Right lobe of liver (tissue), 6 donors: Measurements from ENCODE around the gene TRAPPC3L. TPM values are rescaled to one million over a fixed set of nuclear protein-coding genes. Genes with fewer than 3 reads are reported as not detected.

Source experiments
- ATAC-seq, 4 donors: fragments of 200-7000 bp; cut with Tn5 transposase; one replicate each; pipeline ENCODE4 v1.9.1; 2020; ENCODE audit warnings: mild to moderate bottlenecking in 4 of 4, moderate library complexity in 4 of 4
- DNase-seq, 3 donors: peaks; one replicate each; pipeline ENCODE4 v3.0.0-alpha.2; 2020
- H3K27ac ChIP-seq, 3 donors: fragments of 200-600 bp; one replicate each; pipeline ENCODE4 v1.8.0; 2022
- H3K27me3 ChIP-seq, 2 donors: fragments of 200-600 bp; one replicate each; pipeline ENCODE4 v1.8.0; 2022
- H3K36me3 ChIP-seq, 4 donors: fragments of 200-600 bp; sonication (generic) in 1 of 4; one replicate each; pipeline versions ENCODE4 v1.5.1 to v1.8.0; 2017 to 2022; ENCODE audit warnings: control low read depth in 1 of 4
- H3K4me1 ChIP-seq, 4 donors: fragments of 200-600 bp; sonication (generic) in 1 of 4; one replicate each; pipeline versions ENCODE4 v1.5.1 to v1.8.0; 2017 to 2022; ENCODE audit warnings: control low read depth in 1 of 4
- H3K4me3 ChIP-seq, 3 donors: fragments of 200-600 bp; one replicate each; pipeline ENCODE4 v1.8.0; 2022
- H3K9me3 ChIP-seq, 4 donors: fragments of 200-600 bp; sonication (generic) in 1 of 4; one replicate each; pipeline versions ENCODE4 v1.5.1 to v1.8.0; 2017 to 2022; ENCODE audit warnings: control low read depth in 1 of 4
- CTCF ChIP-seq, 4 donors: fragments of 200-600 bp in 3 of 4; fragments of 450-650 bp in 1 of 4; IDR thresholded peaks; one replicate each; pipeline versions ENCODE4 v1.5.1 to v1.8.0; 2016 to 2022; ENCODE audit warnings: antibody characterized with exemption in 4 of 4, mild to moderate bottlenecking in 2 of 4
- POLR2A ChIP-seq: fragments of 450-650 bp; IDR thresholded peaks from one replicate; pipeline ENCODE4 v1.6.1; 2017; ENCODE audit warnings: antibody characterized with exemption, mild to moderate bottlenecking
- WGBS: methylation state at CpG from one replicate; pipeline ENCODE4 v1.1.6; 2018; ENCODE audit warnings: low coverage, low lambda C conversion rate; ENCODE audit not compliant: insufficient coverage; ENCODE audit errors: missing lambda C conversion rate; 5-methylcytosine and 5-hydroxymethylcytosine counted together
- intact Hi-C, 2 donors: fragments of 100-400 bp; cut with DNase I; formaldehyde crosslinking; loops; one replicate each; pipeline versions ENCODE4 v1.11.2 to v1.14.1; 2022
- total RNA-seq, 6 experiments: library from RNA; depleted of rRNA in 2 of 6; stranded (reverse); fragments of >200 nt in 2 of 6; fragmentation: NEBNext Ultra II Directional in 3 of 6; extraction: Animal tissue kit (Norgen Biotek cat#: 25700) in 3 of 6; gene quantifications; one replicate each; pipeline versions ENCODE4 v1.1.0 to v1.2.4, GENCODE V29; 2016 to 2023
- donor health status: DM: no; HTN: yes; CAD: no.
- donor health status: DM: no; HTN: no; CAD: no.
- donor health status: DM: no; HTN: no; CAD: no.
- donor health status: DM: no; HTN: yes; CAD: no.
- donor health status: DM: no; HTN: yes; CAD: no.

Gene TRAPPC3L
- total RNA-seq, 6 experiments from 2014 or later, result 0.12 to 0.17 TPM; not detected in 4

- intact Hi-C loops, result no loop called here
- peaks cover 0 to 11% (median 1%) of the 10 kb centered on the region in 4 donors for H3K4me1 ChIP-seq
- H3K9me3 ChIP-seq, result no peaks in the 10 kb centered on the region
- WGBS, result 56% methylated on average over 9 of the region's 42 CpGs
- no peak for TF ChIP-seq POLR2A
- TF ChIP-seq CTCF (IDR thresholded peaks at IDR 0.05), result no peak
- DNase-seq (peak in 2 of 3 donors; percentile 21 to 56), ATAC-seq (peak; percentile 18 to 56 (median 47))
- no peaks in the 10 kb centered on the region for H3K36me3 ChIP-seq
- H3K27ac ChIP-seq, result no peak overlapping the region
- peak overlapping the region in 1 of 3 donors; percentile 37 for H3K4me3 ChIP-seq
- no peaks in the 10 kb centered on the region for H3K27me3 ChIP-seq
These were observed 19.7 kb upstream of the TRAPPC3L start for GRCh38 chr6:116564921-116565872.

GRCh38 chr6:116564311-116564710 lies 18.8 kb upstream of the TRAPPC3L start:
- H3K4me1 ChIP-seq, result peaks cover 0 to 8% (median 0%) of the 10 kb centered on the region in 4 donors
- H3K27ac ChIP-seq, result no peak overlapping the region
- H3K36me3 ChIP-seq, result no peaks in the 10 kb centered on the region
- DNase-seq (no peak), ATAC-seq (no peak)
- intact Hi-C loops, result no loop called here
- H3K4me3 ChIP-seq, result no peak overlapping the region
- TF ChIP-seq POLR2A, result no peak
- TF ChIP-seq CTCF (IDR thresholded peaks at IDR 0.05), result no peak
- WGBS, result 73% methylated on average over 7 of the region's 7 CpGs
- H3K9me3 ChIP-seq, result no peaks in the 10 kb centered on the region
- H3K27me3 ChIP-seq, result no peaks in the 10 kb centered on the region

- H3K4me3 ChIP-seq, result no peak overlapping the region
- no peak for TF ChIP-seq CTCF (IDR thresholded peaks at IDR 0.05)
- no peak for TF ChIP-seq POLR2A
- H3K27ac ChIP-seq, result no peak overlapping the region
- intact Hi-C loops, result no loop called here
- no peaks in the 10 kb centered on the region for H3K36me3 ChIP-seq
- no peak for ATAC-seq
- no peaks in the 10 kb centered on the region for H3K27me3 ChIP-seq
- DNase-seq, result peak in 1 of 3 donors; percentile 45
- peaks cover 0 to 10% (median 0%) of the 10 kb centered on the region in 4 donors for H3K4me1 ChIP-seq
- WGBS, result 96% methylated on average over 8 of the region's 9 CpGs
- H3K9me3 ChIP-seq, result no peaks in the 10 kb centered on the region
These were observed 18.3 kb upstream of the TRAPPC3L start for GRCh38 chr6:116563830-116564229.

GRCh38 chr6:116562614-116563013 lies 17.1 kb upstream of the TRAPPC3L start:
- Histone ChIP-seq H3K27ac (no peak overlapping the region), H3K27me3 (no peaks in the 10 kb centered on the region), H3K4me1 (peaks cover 0 to 11% (median 0%) of the 10 kb centered on the region in 4 donors), H3K9me3 (no peaks in the 10 kb centered on the region), H3K4me3 (no peak overlapping the region), H3K36me3 (no peaks in the 10 kb centered on the region)
- DNase-seq (no peak), ATAC-seq (peak; percentile 40 to 66 (median 53))
- 53% methylated on average over 3 of the region's 3 CpGs for WGBS
- no peak for TF ChIP-seq POLR2A
- TF ChIP-seq CTCF (IDR thresholded peaks at IDR 0.05), result no peak
- intact Hi-C loops, result no loop called here
